PC-3 (cell line): Measurements from ENCODE around the gene GAS7. TPM values are rescaled to one million over a fixed set of nuclear protein-coding genes. Genes with fewer than 3 reads are reported as not detected.

ENCODE experiments used
- ATAC-seq: fragments of 200-7000 bp; cut with Tn5 transposase; 2 replicates; pipeline ENCODE4 v1.9.1; 2020; ENCODE audit warnings: mild to moderate bottlenecking, moderate library complexity
- BruUV-seq: library from RNA; stranded (reverse); fragments of 400-500 nt; replicated peaks from 2 replicates; lab custom pipeline; 2021; lab: Mats Ljungman, UMichigan
- CTCF ChIA-PET: fragments of 300-600 bp; sonication (Branson Sonifier 250); formaldehyde crosslinking; loops from one replicate; lab custom pipeline; 2022; ENCODE audit warnings: antibody characterized with exemption; lab: Charles Lee
- POLR2A ChIA-PET: fragments of 300-600 bp; sonication (Branson Sonifier 250); formaldehyde crosslinking; loops from one replicate; lab custom pipeline; 2022; ENCODE audit warnings: antibody characterized with exemption; ENCODE audit not compliant: unreplicated experiment; lab: Charles Lee
- DNase-seq: peaks from one replicate; pipeline ENCODE4 v3.0.0-alpha.2; 2015
- H2AFZ ChIP-seq: fragments of 300-600 bp; sonication (generic); 2 replicates; pipeline ENCODE4 v1.6.0; 2016; ENCODE audit warnings: antibody characterized with exemption, low read length
- H3F3A ChIP-seq: fragments of 300-600 bp; sonication (generic); one replicate; pipeline ENCODE4 v1.6.0; 2017; ENCODE audit warnings: antibody characterized with exemption, low read length, control low read depth, mild to moderate bottlenecking; ENCODE audit not compliant: unreplicated experiment
- H3K27ac ChIP-seq: fragments of 300-600 bp; sonication (generic); 2 replicates; pipeline ENCODE4 v1.5.1; 2016; ENCODE audit warnings: mild to moderate bottlenecking, low read length
- H3K27me3 ChIP-seq: fragments of 300-600 bp; sonication (generic); 2 replicates; pipeline ENCODE4 v1.6.1; 2016; ENCODE audit warnings: low read length, mixed read lengths
- H3K36me3 ChIP-seq: fragments of 300-600 bp; sonication (generic); 2 replicates; pipeline ENCODE4 v1.6.1; 2016; ENCODE audit warnings: low read depth, mixed run types, low read length, mixed read lengths
- H3K4me1 ChIP-seq: fragments of 300-600 bp; sonication (generic); 2 replicates; pipeline ENCODE4 v1.5.1; 2016; ENCODE audit warnings: low read length; ENCODE audit not compliant: insufficient read depth
- H3K4me2 ChIP-seq: fragments of 300-600 bp; sonication (generic); 2 replicates; pipeline ENCODE4 v1.6.0; 2016; ENCODE audit warnings: low read length
- H3K4me3 ChIP-seq: fragments of 300-600 bp; sonication (generic); 2 replicates; pipeline ENCODE4 v1.5.1; 2016; ENCODE audit warnings: mild to moderate bottlenecking, low read length, mixed read lengths
- H3K79me2 ChIP-seq: fragments of 300-600 bp; sonication (generic); 2 replicates; pipeline ENCODE4 v1.6.1; 2017; ENCODE audit warnings: low read length, mixed read lengths
- H3K9ac ChIP-seq: fragments of 300-600 bp; sonication (generic); 2 replicates; pipeline ENCODE4 v1.6.0; 2016; ENCODE audit warnings: mild to moderate bottlenecking, low read length
- H3K9me2 ChIP-seq: fragments of 300-600 bp; sonication (generic); replicated peaks from 2 replicates; pipeline ENCODE4 v1.6.1; 2016; ENCODE audit warnings: mixed run types, low read length, mixed read lengths
- H3K9me3 ChIP-seq: fragments of 300-600 bp; sonication (generic); 2 replicates; pipeline ENCODE4 v1.6.1; 2016; ENCODE audit warnings: low read length, mixed read lengths
- H4K20me1 ChIP-seq: fragments of 300-600 bp; sonication (generic); 2 replicates; pipeline ENCODE4 v1.6.1; 2016; ENCODE audit warnings: low read length, mixed read lengths
- EZH2 ChIP-seq: fragments of 300-600 bp; sonication (generic); IDR thresholded peaks from one replicate; pipeline ENCODE4 v1.6.1; 2017; ENCODE audit warnings: antibody characterized with exemption, mild to moderate bottlenecking, low read length; ENCODE audit not compliant: unreplicated experiment
- EZH2phosphoT487 ChIP-seq: fragments of 300-600 bp; sonication (generic); IDR thresholded peaks from 2 replicates; pipeline ENCODE4 v1.6.1; 2018; ENCODE audit warnings: mild to moderate bottlenecking, antibody characterized with exemption, low read length, borderline replicate concordance
- intact Hi-C: fragments of 100-400 bp; cut with micrococcal nuclease; formaldehyde crosslinking; loops from 2 replicates; pipeline ENCODE4 v1.9.0; 2023
- total RNA-seq: library from RNA; depleted of rRNA; stranded (reverse); fragments of >200 nt; gene quantifications from 2 replicates; pipeline ENCODE4 v1.2.3, GENCODE V29; 2014
- TF ChIP-seq, protein P1 (sequence below): fragments of 300-600 bp; sonication (generic); conservative IDR thresholded peaks from 2 replicates; pipeline ENCODE4 v1.5.1; 2017; ENCODE audit warnings: antibody characterized with exemption, low read depth, mild to moderate bottlenecking, low read length

The GAS7 gene
- total RNA-seq, 1 experiment from 2014 or later: not detected

- POLR2A ChIA-PET: interaction anchor here (0.5 kb wide), 1 partner anchor 19 kb away, joined by 4 read pairs; no protein-coding TSS in a partner anchor
- no peaks in the 10 kb centered on the region for H3K9me3 ChIP-seq
- H3K4me2 ChIP-seq: peak overlapping the region; percentile 54
- CTCF ChIA-PET: interaction anchor here (0.5 to 1.0 kb wide), 3 partner anchors 24 to 304 kb away, joined by 3 to 4 read pairs (median 3); partner anchors contain the start of gene RCVRN
- TF ChIP-seq, protein P1, sequence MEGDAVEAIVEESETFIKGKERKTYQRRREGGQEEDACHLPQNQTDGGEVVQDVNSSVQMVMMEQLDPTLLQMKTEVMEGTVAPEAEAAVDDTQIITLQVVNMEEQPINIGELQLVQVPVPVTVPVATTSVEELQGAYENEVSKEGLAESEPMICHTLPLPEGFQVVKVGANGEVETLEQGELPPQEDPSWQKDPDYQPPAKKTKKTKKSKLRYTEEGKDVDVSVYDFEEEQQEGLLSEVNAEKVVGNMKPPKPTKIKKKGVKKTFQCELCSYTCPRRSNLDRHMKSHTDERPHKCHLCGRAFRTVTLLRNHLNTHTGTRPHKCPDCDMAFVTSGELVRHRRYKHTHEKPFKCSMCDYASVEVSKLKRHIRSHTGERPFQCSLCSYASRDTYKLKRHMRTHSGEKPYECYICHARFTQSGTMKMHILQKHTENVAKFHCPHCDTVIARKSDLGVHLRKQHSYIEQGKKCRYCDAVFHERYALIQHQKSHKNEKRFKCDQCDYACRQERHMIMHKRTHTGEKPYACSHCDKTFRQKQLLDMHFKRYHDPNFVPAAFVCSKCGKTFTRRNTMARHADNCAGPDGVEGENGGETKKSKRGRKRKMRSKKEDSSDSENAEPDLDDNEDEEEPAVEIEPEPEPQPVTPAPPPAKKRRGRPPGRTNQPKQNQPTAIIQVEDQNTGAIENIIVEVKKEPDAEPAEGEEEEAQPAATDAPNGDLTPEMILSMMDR: peak; percentile 73
- TF ChIP-seq EZH2: no peak
- TF ChIP-seq EZH2phosphoT487: no peak
- no peaks in the 10 kb centered on the region for H4K20me1 ChIP-seq
- no peak overlapping the region for H3K9ac ChIP-seq
- no TSS peak for BruUV-seq
- ATAC-seq (peak; percentile 78), DNase-seq (peak; percentile 82)
- H3K36me3 ChIP-seq: no peaks in the 10 kb centered on the region
- no peaks in the 10 kb centered on the region for H3K79me2 ChIP-seq
- H3K27ac ChIP-seq: no peak overlapping the region
- no peak overlapping the region for H3K4me3 ChIP-seq
- intact Hi-C loops: loop anchor here (1.0 to 10.0 kb wide), 2 partner anchors 199 to 686 kb away; no protein-coding TSS in a partner anchor
- H3F3A ChIP-seq: no peaks in the 10 kb centered on the region
- no peaks in the 10 kb centered on the region for H3K9me2 ChIP-seq
- peak overlapping the region; percentile 59; the same call in 1 of the 2 replicates for H2AFZ ChIP-seq
- peaks cover 16% of the 10 kb centered on the region; the same call in 1 of the 2 replicates for H3K27me3 ChIP-seq
- no peaks in the 10 kb centered on the region; the same call in 1 of the 2 replicates for H3K4me1 ChIP-seq
These were observed 269.6 kb downstream of the GAS7 start for GRCh38 chr17:9928601-9929333.

- H3K9ac ChIP-seq: no peak overlapping the region
These were observed 272.1 kb downstream of the GAS7 start for GRCh38 chr17:9926150-9926804.

More at GRCh38 chr17:9926150-9926804, 272.1 kb downstream of the GAS7 start:
- H3K27ac ChIP-seq: no peak overlapping the region
- no peak overlapping the region for H2AFZ ChIP-seq
- H4K20me1 ChIP-seq: no peaks in the 10 kb centered on the region
- ChIA-PET CTCF (no interaction called here), POLR2A (no interaction called here)
- ATAC-seq: no peak
- no peaks in the 10 kb centered on the region for H3F3A ChIP-seq
- H3K4me1 ChIP-seq: no peaks in the 10 kb centered on the region; the same call in 1 of the 2 replicates
- intact Hi-C loops: loop anchor here (10.0 kb wide), 1 partner anchor 689 kb away; no protein-coding TSS in a partner anchor
- H3K4me3 ChIP-seq: no peak overlapping the region
- H3K9me3 ChIP-seq: no peaks in the 10 kb centered on the region
- no TSS peak for BruUV-seq
- no peaks in the 10 kb centered on the region for H3K79me2 ChIP-seq
- DNase-seq: peak; percentile 8
- H3K36me3 ChIP-seq: no peaks in the 10 kb centered on the region
- H3K27me3 ChIP-seq: peaks cover 9% of the 10 kb centered on the region; the same call in 1 of the 2 replicates
- TF ChIP-seq EZH2phosphoT487 (no peak), EZH2 (no peak)
- TF ChIP-seq, protein P1: no peak
- no peak overlapping the region for H3K4me2 ChIP-seq
- H3K9me2 ChIP-seq: no peaks in the 10 kb centered on the region
